Measurements from ENCODE around the gene NOTO. TPM values are rescaled to one million over a fixed set of nuclear protein-coding genes. Genes with fewer than 3 reads are reported as not detected.

Gene NOTO
- total RNA-seq, 1 donor, result not detected

DNA sequence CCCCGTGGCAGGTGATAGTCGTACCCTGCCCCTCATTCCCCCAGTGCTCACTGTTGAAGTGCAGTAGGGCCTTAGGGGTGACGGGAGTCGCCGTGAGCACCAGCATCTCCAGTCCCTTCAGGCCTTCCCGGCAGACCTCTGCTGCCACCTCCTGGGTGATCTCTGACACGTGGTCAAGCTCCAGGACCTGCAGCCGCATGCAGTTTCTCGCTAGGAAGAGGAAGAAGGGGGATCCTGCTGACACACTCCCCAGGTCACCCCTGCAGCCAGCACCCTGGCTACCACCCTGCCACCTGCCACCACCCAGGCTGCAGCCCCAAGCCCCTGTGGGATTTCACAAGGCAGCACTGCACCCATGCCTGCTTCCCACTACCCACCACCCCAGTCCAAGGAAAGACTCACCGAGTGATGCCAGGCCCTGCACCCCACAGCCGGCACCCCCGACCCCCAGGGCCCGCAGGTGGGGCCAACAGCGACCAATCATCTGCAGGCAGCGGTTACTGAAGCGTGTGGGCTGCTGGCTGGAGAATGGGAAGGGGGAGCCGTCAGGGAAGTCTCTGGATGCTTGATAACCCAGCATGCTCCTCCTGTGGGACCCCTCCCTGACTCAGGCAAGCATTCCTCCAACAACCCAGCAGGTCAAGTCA is 58.1 kb downstream of the NOTO start:
- H3K4me3 ChIP-seq (ENCODE audit: low read depth, low read length), result no peak overlapping the region
- DNase-seq (ENCODE audit: low read depth), result peak; percentile 63
- TF ChIP-seq CTCF (IDR thresholded peaks at IDR 0.05; ENCODE audit: insufficient read depth, low read length), result peak; percentile 67

Other genes starting within 250 kb of the NOTO start
- gene SFXN5, start 130.9 kb upstream of the NOTO start, total RNA-seq (ENCODE audit: low replicate concordance), result 18.0 and 19.0 TPM in 2 replicates
- 16.4 and 48.5 TPM in 2 replicates for gene RAB11FIP5, start 89.6 kb upstream of the NOTO start, total RNA-seq (ENCODE audit: low replicate concordance)
- 15.0 and 21.1 TPM in 2 replicates for gene SMYD5, start 11.7 kb downstream of the NOTO start, total RNA-seq (ENCODE audit: low replicate concordance)
- gene PRADC1, start 30.7 kb downstream of the NOTO start, total RNA-seq (ENCODE audit: low replicate concordance), result 8.6 and 15.0 TPM in 2 replicates
- 195 and 196 TPM in 2 replicates for gene CCT7, start 31.7 kb downstream of the NOTO start, total RNA-seq (ENCODE audit: low replicate concordance)
- gene FBXO41, start 81.9 kb downstream of the NOTO start, total RNA-seq (ENCODE audit: low replicate concordance), result 0.18 and 1.6 TPM in 2 replicates
- not detected in 2 replicates for gene EGR4, start 91.0 kb downstream of the NOTO start, total RNA-seq (ENCODE audit: low replicate concordance)
- 15.0 and 28.2 TPM in 2 replicates for gene ALMS1, start 183.3 kb downstream of the NOTO start, total RNA-seq (ENCODE audit: low replicate concordance)